GM19035 (cell line): ENCODE data around the gene NID1.
A peak's percentile ranks its signal among the peaks of the same experiment; 100 is the strongest.

ENCODE experiments used
- ATAC-seq: cut with Tn5 transposase; IDR thresholded peaks from one replicate; pipeline ENCODE4 v1.9.1; 2021; ENCODE audit not compliant: unreplicated experiment

Gene NID1

GRCh38 chr1:236064674-236065508 is at the start of gene NID1:
TSS of gene NID1 (minus strand) at chr1:236065090. CDS start at chr1:236065079, 11 bp downstream.
- no peak for ATAC-seq

- no peak for ATAC-seq
Observed at GRCh38 chr1:236114076-236114747, 49.3 kb upstream of the NID1 start.

DNA sequence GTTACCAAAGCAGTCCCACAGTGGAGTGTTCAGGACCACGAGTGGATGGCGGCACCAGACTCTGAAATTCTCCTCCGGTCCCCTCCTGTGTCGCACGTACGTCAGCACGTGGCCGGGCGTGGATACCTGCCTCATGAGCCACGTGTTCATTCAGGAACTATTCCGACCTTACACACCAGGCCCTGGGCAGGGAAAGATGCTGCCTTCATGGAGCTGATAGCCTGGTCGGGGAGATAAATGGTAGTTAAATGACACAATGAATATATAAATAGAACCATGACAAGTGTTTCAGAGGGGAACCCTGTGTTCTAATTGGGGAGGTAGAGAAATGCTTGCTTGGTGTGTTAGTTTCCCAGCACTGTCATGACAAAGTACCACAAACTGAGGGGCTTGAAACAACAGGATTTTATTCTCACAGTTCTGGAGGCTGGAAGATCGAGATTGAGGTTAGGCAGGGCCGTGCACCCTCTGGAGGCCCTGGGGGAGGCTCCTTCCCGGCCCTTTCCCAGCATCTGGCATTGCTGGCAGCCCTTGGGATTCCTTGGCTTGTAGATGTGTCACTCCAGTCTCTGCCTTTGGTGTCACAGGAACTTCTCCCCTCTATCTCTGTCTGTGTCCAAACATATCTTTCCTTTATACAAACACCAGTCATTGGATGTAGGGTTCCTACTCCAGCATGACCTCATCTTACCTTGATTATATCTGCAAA is 48.6 kb upstream of the NID1 start:
- no peak for ATAC-seq

DNA sequence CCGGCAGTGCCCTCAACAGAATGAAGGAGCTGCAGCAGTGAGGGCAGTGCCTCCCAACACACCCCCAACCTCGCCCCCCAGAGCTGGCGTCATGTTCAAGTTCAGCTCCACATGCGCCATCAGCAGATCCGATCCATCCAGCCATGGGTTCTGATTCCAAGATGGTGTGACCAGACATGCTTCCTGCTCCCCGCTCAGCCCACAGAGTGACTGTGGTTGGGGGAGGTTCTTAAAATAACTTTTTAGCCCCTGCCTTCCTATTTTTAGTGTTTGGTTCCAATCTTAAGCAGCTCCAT is 47.4 kb upstream of the NID1 start:
- ATAC-seq, result no peak

DNA sequence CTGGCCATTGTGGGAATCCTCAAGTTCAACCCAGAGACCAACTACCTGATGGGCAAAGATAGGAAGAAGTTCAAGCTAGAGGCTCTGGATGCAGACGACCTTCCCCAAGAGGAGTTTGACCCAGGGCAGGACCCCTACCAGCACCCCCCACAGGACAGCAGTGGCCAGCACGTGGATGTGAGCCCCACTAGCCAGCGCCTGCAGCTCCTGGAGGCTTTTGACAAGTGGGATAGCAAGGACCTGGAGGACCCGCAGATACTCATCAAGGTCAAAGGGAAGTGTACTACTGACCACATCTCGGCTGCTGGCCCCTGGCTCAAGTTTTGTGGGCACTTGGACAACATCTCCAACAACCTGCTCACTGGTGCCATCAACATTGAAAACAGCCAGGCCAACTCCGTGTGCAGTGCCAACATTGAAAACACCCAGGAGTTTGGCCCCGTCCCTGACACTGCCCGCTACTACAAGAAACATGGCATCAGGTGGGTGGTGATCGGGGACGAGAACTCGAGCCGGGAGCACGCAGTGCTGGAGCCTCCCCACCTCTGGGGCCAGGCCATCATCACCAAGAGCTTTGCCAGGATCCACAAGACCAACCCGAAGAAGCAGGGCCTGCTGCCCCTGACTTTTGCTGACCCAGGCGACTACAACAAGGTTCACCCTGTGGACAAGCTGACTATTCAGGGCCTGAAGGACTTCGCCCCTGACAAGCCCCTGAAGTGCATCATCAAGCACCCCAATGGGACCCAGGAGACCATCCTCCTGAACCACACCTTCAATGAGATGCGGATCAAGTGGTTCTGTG is 46.8 kb upstream of the NID1 start:
- ATAC-seq, result no peak

DNA sequence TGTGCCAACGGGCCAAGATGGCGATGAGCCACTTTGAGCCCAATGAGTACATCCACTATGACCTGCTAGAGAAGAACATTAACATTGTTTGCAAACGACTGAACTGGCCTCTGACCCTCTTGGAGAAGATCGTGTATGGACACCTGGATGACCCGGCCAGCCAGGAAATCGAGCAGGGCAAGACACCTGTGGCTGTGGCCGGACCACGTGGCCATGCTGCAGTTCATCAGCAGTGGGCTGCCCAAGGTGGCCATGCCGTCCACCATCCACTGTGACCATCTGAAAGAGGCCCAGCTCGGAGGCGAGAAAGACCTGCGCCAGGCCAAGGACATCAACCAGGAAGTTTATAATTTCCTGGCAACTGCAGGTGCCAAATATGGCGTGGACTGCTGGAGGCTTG is 45.2 kb upstream of the NID1 start:
- ATAC-seq, result no peak

GRCh38 chr1:236108027-236108648 is 43.2 kb upstream of the NID1 start:
- ATAC-seq, result no peak

GRCh38 chr1:236107121-236107907 is 42.4 kb upstream of the NID1 start:
- ATAC-seq, result no peak

GRCh38 chr1:236103646-236104218 is 38.8 kb upstream of the NID1 start:
- ATAC-seq, result no peak

- no peak for ATAC-seq
Observed at GRCh38 chr1:236103059-236103458, 38.2 kb upstream of the NID1 start.

DNA sequence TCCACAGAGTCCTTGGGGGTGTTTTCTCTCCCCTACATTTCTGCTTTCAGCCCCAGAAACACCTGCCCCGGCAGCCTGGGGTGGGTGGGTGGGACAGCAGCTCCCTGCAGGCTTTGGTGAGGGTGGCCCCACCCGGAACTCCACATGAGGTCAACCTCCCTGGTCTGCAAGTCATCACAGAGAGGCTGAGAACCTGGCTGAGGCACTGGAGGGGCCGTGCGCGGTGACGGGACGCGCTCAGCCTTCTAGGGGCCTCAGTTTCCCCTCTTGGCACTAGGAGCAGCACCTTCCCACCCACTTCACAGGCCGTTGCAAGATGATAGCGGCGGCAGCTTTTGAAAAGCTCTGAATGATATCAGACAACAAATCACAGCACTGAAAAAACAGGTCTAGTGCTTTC is 37.7 kb upstream of the NID1 start:
- no peak for ATAC-seq

DNA sequence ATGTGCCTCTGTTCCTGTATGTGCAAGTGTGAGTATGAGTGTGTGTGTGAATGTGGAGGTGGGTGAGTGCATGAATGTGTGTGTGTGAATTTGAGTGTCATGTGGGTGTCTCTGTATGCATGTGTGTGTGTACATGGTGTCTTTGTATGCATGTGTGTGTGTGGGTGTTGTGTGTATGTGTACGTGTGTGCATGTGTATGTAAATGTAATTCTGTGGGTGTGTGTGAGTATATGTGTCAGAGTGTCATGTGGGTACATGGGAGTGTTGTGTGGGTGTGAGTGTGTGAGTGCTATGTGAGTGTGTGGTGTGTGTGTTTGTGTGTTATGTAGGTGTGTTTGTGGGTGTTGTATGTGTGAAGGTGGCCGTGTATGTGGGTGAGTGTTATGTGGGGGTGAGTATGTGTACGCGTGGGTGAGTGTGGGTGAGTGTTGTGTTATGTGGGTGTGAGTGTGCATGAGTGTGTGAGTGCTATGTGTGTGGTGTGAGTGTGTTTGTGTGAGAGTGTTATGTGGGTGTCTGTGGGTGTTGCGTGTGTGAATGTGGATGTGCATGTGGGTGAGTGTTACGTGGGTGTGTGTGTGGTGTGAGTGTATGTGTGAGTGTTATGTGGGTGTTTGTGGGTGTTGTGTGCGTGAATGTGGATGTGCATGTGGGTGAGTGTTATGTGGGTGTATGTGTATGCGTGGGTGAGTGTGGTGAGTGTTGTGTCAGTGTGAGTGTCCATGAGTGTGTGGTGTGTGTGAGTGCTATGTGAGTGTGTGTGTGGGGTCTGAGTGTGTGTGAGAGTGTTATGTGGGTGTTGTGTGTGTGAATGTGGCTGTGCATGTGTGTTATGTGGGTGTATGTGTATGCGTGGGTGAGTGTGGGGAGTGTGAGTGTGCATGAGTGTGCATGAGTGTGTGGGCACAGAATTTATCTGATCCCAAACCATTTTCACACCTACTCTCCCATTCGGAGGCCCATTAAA is 36.6 kb upstream of the NID1 start:
- ATAC-seq, result no peak

DNA sequence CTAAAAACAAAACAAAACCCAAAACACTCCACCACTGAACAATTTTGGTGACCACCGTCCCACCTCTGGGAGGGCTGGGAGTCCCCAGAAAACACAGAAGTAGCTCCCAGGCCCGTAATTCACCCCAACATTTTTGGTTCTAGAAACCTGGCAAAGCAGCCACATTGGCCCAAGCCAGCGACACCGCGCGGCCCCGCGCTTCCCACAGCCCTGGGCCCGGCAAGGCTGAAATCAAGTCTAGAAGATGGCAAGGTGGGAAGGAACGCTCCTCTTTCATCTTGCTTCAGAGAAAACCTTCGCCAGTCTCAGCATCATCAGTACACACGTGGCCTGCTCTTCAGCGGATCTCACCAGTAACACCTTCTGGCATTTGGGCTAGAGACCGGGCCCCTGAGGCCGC is 35.9 kb upstream of the NID1 start:
- no peak for ATAC-seq

GRCh38 chr1:236099355-236099974 is 34.6 kb upstream of the NID1 start:
- no peak for ATAC-seq

GRCh38 chr1:236098267-236098666 is 33.4 kb upstream of the NID1 start:
- no peak for ATAC-seq

- peak; percentile 84 for ATAC-seq
Observed at GRCh38 chr1:236096660-236097482, 32.0 kb upstream of the NID1 start.
